Trophoblast cell (in vitro differentiated cells and primary cell): ENCODE results near the gene SRBD1.

Source experiments
- DNase-seq, 2 donors: peaks; one replicate each; pipeline ENCODE4 v3.0.0-alpha.2; 2016
- H2AFZ ChIP-seq: 2 replicates; pipeline ENCODE4 v1.6.1; 2013; ENCODE audit warnings: low read length, moderate library complexity, mild to moderate bottlenecking; ENCODE audit not compliant: insufficient read depth, poor library complexity
- H2AK5ac ChIP-seq: 2 replicates; pipeline ENCODE4 v1.6.1; 2013; ENCODE audit warnings: mild to moderate bottlenecking, low read length
- H2BK120ac ChIP-seq: 2 replicates; pipeline ENCODE4 v1.6.1; 2013; ENCODE audit warnings: low read length, mild to moderate bottlenecking, moderate library complexity; ENCODE audit not compliant: insufficient read depth, poor library complexity
- H2BK12ac ChIP-seq: 2 replicates; pipeline ENCODE4 v1.6.1; 2013; ENCODE audit warnings: mild to moderate bottlenecking, low read length, moderate library complexity
- H2BK5ac ChIP-seq: 2 replicates; pipeline ENCODE4 v1.6.1; 2013; ENCODE audit warnings: low read length, low read depth, moderate library complexity, mild to moderate bottlenecking; ENCODE audit not compliant: poor library complexity
- H3K14ac ChIP-seq: 2 replicates; pipeline ENCODE4 v1.6.1; 2013; ENCODE audit warnings: mild to moderate bottlenecking, low read length
- H3K18ac ChIP-seq: 2 replicates; pipeline ENCODE4 v1.6.1; 2013; ENCODE audit warnings: mild to moderate bottlenecking, low read length
- H3K23ac ChIP-seq: 2 replicates; pipeline ENCODE4 v1.6.1; 2013; ENCODE audit warnings: low read length
- H3K27ac ChIP-seq: 2 replicates; pipeline ENCODE4 v1.5.1; 2013; ENCODE audit warnings: low read depth, mild to moderate bottlenecking, inconsistent platforms, low read length, moderate library complexity
- H3K27me3 ChIP-seq: 2 replicates; pipeline ENCODE4 v1.6.1; 2013; ENCODE audit warnings: inconsistent platforms, mild to moderate bottlenecking, low read length, moderate library complexity; ENCODE audit not compliant: insufficient read depth
- H3K36me3 ChIP-seq, 2 experiments: 1 replicate in 1 of 2; 2 replicates in 1 of 2; pipeline ENCODE4 v1.6.1; 2013; ENCODE audit warnings: low read length in 2 of 2, mild to moderate bottlenecking in 2 of 2, moderate library complexity in 1 of 2; ENCODE audit not compliant: insufficient read depth in 2 of 2, control insufficient read depth in 1 of 2
- H3K4ac ChIP-seq: 2 replicates; pipeline ENCODE4 v1.6.1; 2013; ENCODE audit warnings: low read depth, mild to moderate bottlenecking, low read length, moderate library complexity
- H3K4me1 ChIP-seq, 2 experiments: 1 replicate in 1 of 2; 2 replicates in 1 of 2; pipeline ENCODE4 v1.6.1; 2013; ENCODE audit warnings: low read length in 2 of 2, mild to moderate bottlenecking in 2 of 2, moderate library complexity in 1 of 2; ENCODE audit not compliant: insufficient read depth in 2 of 2, control insufficient read depth in 1 of 2
- H3K4me2 ChIP-seq: 2 replicates; pipeline ENCODE4 v1.6.1; 2013; ENCODE audit warnings: inconsistent platforms, mild to moderate bottlenecking, low read length, moderate library complexity
- H3K4me3 ChIP-seq: 2 replicates; pipeline ENCODE4 v1.5.1; 2013; ENCODE audit warnings: mild to moderate bottlenecking, low read depth, low read length, inconsistent platforms
- H3K79me1 ChIP-seq: one replicate; pipeline ENCODE4 v1.6.1; 2013; ENCODE audit warnings: low read length
- H3K79me2 ChIP-seq: 2 replicates; pipeline ENCODE4 v1.6.1; 2013; ENCODE audit warnings: low read length, mild to moderate bottlenecking; ENCODE audit not compliant: control insufficient read depth, insufficient read depth, poor library complexity
- H3K9ac ChIP-seq: 2 replicates; pipeline ENCODE4 v1.6.1; 2013; ENCODE audit warnings: mild to moderate bottlenecking, low read length
- H3K9me3 ChIP-seq: 2 replicates; pipeline ENCODE4 v1.6.1; 2013; ENCODE audit warnings: low read depth, mild to moderate bottlenecking, control low read depth, inconsistent platforms, low read length; ENCODE audit not compliant: insufficient read depth
- H4K12ac ChIP-seq: 2 replicates; pipeline ENCODE4 v1.6.1; 2013; ENCODE audit warnings: low read depth, mild to moderate bottlenecking, low read length, moderate library complexity
- H4K8ac ChIP-seq: 2 replicates; pipeline ENCODE4 v1.6.1; 2013; ENCODE audit warnings: low read depth, mild to moderate bottlenecking, low read length, moderate library complexity
- H4K91ac ChIP-seq: one replicate; pipeline ENCODE4 v1.6.1; 2013; ENCODE audit warnings: low read depth, mild to moderate bottlenecking, low read length, moderate library complexity
- WGBS: extraction: QIAGEN DNeasy Blood & Tissue Kit; methylation state at CpG from one replicate; pipeline ENCODE4 v1.1.7; 2013; ENCODE audit warnings: missing lambda C conversion rate; ENCODE audit not compliant: insufficient read length, insufficient coverage; ENCODE audit errors: extremely low coverage; 5-methylcytosine and 5-hydroxymethylcytosine counted together

The SRBD1 gene

DNA sequence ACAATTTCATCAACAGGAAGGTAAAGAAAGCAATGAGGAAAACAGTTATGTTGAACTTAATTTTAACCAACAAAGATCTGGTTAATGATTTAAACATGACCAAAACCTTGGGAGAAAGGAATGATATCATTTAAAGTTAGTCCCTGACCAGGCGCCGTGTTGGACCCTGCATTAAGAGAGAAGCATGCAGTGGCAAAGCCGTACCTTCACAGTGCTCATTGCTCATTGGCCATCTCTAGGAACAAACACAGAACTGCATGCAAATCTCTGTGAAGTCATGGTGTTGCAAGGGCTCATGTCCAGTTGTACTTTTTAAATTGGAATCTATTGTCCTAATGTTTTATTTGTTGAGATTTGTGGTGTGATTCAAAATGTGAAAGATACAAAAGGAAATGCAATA is 12.0 kb upstream of the SRBD1 start:
- Histone ChIP-seq H4K12ac (no peak overlapping the region), H3K14ac (no peak overlapping the region), H3K79me2 (no peaks in the 10 kb centered on the region), H3K4ac (no peak overlapping the region), H3K36me3 (no peaks in the 10 kb centered on the region), H2AFZ (no peak overlapping the region), H3K9me3 (no peaks in the 10 kb centered on the region), H3K79me1 (no peaks in the 10 kb centered on the region), H2AK5ac (no peak overlapping the region), H3K9ac (no peak overlapping the region), H2BK120ac (no peak overlapping the region), H3K27me3 (no peaks in the 10 kb centered on the region), H3K18ac (no peak overlapping the region), H2BK12ac (no peak overlapping the region), H3K23ac (no peak overlapping the region), H4K8ac (no peak overlapping the region), H3K27ac (no peak overlapping the region), H3K4me1 (no peaks in the 10 kb centered on the region), H3K4me3 (no peak overlapping the region), H3K4me2 (no peak overlapping the region), H2BK5ac (no peak overlapping the region), H4K91ac (no peak overlapping the region)
- no peak for DNase-seq
- no CpG with 5 or more reads among the region's 3 CpGs for WGBS

DNA sequence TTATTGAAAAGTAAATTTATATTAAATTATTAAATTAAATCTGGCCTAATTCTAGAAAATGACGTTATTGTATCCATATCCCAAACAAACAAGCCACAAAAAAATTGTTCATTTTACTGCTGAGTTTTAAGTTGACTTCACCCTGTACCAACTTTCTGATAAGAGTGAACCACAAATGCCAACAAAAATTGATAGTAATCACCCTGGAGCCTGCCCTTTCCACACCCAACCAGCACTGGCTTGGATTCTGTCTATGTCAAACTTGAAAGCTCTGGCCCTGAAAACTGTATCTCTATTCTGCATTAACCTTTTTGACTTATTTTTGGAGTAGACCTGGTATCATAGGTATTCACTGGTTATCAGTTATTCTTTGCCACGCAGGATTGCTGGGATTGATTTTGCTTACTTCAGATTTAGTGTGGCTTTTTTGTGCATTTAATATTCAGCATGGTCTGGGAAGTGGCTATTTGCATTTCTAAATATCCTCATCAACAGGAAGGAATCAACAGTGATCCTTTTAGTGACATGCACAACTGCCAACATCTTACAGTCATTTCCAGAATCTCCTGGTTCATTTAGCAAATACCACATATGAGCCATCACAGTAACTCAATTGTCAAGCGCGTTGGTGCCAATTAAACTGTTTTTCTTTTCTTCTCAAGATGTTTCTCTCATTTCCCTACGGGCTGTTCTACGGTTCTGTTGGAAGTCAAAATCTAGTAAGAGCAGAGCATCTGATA is 11.4 kb upstream of the SRBD1 start:
- Histone ChIP-seq H2AFZ (no peak overlapping the region), H3K4me2 (no peak overlapping the region), H3K27ac (no peak overlapping the region), H3K36me3 (no peaks in the 10 kb centered on the region), H3K9ac (no peak overlapping the region), H3K4ac (no peak overlapping the region), H3K23ac (no peak overlapping the region), H4K12ac (no peak overlapping the region), H2BK120ac (no peak overlapping the region), H3K79me1 (no peaks in the 10 kb centered on the region), H3K4me1 (no peaks in the 10 kb centered on the region), H3K18ac (no peak overlapping the region), H4K8ac (no peak overlapping the region), H3K4me3 (no peak overlapping the region), H3K14ac (no peak overlapping the region), H2AK5ac (no peak overlapping the region), H3K79me2 (no peaks in the 10 kb centered on the region), H4K91ac (no peak overlapping the region), H2BK5ac (no peak overlapping the region), H3K9me3 (no peaks in the 10 kb centered on the region), H3K27me3 (no peaks in the 10 kb centered on the region), H2BK12ac (no peak overlapping the region)
- WGBS: no CpG with 5 or more reads among the region's 6 CpGs
- no peak for DNase-seq

DNA sequence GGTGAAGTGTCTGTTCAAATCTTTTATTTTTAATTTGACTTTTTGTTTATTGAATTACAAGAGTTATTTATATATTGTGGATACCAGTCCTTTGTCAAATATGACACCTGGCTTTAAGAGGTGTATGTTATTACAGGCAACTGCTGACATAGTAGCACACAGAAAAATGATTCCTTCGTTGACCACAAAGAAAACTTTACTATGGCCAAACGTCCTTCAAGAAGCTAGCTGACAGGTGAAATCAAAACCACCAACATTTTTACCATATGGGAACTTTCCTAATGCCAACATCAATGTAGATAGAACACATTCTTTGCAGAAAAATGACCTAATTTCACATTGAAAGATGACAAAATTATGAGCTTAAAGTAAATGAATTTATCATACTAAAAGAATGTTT is 6.4 kb upstream of the SRBD1 start:
- H2AK5ac ChIP-seq: no peak overlapping the region
- H3K79me1 ChIP-seq: peaks cover 2% of the 10 kb centered on the region
- H3K4ac ChIP-seq: no peak overlapping the region
- no peak overlapping the region for H3K4me2 ChIP-seq
- H3K18ac ChIP-seq: no peak overlapping the region
- H3K9ac ChIP-seq: no peak overlapping the region
- H3K36me3 ChIP-seq: no peaks in the 10 kb centered on the region
- H4K12ac ChIP-seq: no peak overlapping the region
- H3K79me2 ChIP-seq: no peaks in the 10 kb centered on the region
- H2AFZ ChIP-seq: no peak overlapping the region
- H4K8ac ChIP-seq: no peak overlapping the region
- no peak overlapping the region for H2BK120ac ChIP-seq
- no peak overlapping the region for H3K4me3 ChIP-seq
- DNase-seq: no peak
- no peak overlapping the region for H3K23ac ChIP-seq
- no CpG with 5 or more reads among the region's 2 CpGs for WGBS
- no peak overlapping the region for H3K27ac ChIP-seq
- no peak overlapping the region for H2BK12ac ChIP-seq
- no peaks in the 10 kb centered on the region for H3K9me3 ChIP-seq
- no peak overlapping the region for H3K14ac ChIP-seq
- peaks cover 0 to 2% of the 10 kb centered on the region in 2 experiments for H3K4me1 ChIP-seq
- no peak overlapping the region for H2BK5ac ChIP-seq
- no peak overlapping the region for H4K91ac ChIP-seq
- no peaks in the 10 kb centered on the region for H3K27me3 ChIP-seq

DNA sequence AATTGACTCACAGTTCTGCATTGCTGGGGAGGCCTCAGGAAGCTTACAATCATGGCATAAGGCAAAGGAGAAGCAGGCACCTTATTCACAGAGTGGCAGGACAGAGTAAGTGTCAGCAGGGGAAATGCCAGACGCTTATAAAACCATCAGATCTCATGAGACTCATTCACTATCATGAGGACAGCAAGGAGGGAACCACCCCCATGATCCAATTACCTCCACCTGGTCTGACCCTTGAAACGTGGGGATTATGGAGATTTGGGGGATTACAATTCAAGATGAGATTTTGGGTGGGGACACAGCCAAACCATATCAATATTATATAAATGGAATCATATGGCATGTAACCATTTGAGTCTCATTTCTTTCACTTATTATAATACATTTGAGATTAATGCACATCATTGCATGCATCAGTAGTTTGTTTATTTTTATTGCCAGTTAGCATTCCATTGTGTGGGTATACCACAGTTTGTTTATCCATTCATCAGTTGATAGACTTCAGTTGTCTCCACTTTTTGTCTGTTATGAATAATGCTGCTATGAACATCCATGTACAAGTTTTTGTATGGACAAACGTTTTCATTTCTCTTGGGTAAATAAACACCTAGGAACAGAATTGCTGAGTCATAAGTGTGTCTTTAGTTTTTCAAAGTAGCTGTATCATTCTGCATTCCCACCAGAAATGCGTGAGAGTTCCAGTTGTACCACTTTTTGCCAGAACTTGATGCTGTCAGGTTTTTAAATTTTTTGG is 5.8 kb upstream of the SRBD1 start:
- H3K4me1 ChIP-seq: peaks cover 0 to 4% of the 10 kb centered on the region in 2 experiments
- no peak overlapping the region for H3K4me3 ChIP-seq

More for the DNA sequence above, 5.8 kb upstream of the SRBD1 start:
- WGBS: no CpG with 5 or more reads among the region's 4 CpGs
- H2BK12ac ChIP-seq: no peak overlapping the region
- no peak overlapping the region for H3K18ac ChIP-seq
- H3K79me1 ChIP-seq: peaks cover 2% of the 10 kb centered on the region
- H2BK5ac ChIP-seq: no peak overlapping the region
- no peak overlapping the region for H3K4me2 ChIP-seq
- no peak overlapping the region for H4K12ac ChIP-seq
- H3K4ac ChIP-seq: no peak overlapping the region
- no peak overlapping the region for H4K91ac ChIP-seq
- no peak overlapping the region for H2AK5ac ChIP-seq
- H3K36me3 ChIP-seq: no peaks in the 10 kb centered on the region
- H3K27me3 ChIP-seq: no peaks in the 10 kb centered on the region
- no peak overlapping the region for H2AFZ ChIP-seq
- H2BK120ac ChIP-seq: no peak overlapping the region
- H3K23ac ChIP-seq: no peak overlapping the region
- no peaks in the 10 kb centered on the region for H3K79me2 ChIP-seq
- no peak for DNase-seq
- H3K9me3 ChIP-seq: no peaks in the 10 kb centered on the region
- no peak overlapping the region for H3K9ac ChIP-seq
- H3K27ac ChIP-seq: no peak overlapping the region
- no peak overlapping the region for H3K14ac ChIP-seq
- no peak overlapping the region for H4K8ac ChIP-seq
